G401.6 (cell line): Measurements from ENCODE around the gene GNG2.

Experiments used
- FAIRE-seq: peaks from 2 replicates; lab custom pipeline; 2012; peaks lifted over from hg19 to GRCh38; lab: Jason Lieb, UNC

The GNG2 gene

DNA sequence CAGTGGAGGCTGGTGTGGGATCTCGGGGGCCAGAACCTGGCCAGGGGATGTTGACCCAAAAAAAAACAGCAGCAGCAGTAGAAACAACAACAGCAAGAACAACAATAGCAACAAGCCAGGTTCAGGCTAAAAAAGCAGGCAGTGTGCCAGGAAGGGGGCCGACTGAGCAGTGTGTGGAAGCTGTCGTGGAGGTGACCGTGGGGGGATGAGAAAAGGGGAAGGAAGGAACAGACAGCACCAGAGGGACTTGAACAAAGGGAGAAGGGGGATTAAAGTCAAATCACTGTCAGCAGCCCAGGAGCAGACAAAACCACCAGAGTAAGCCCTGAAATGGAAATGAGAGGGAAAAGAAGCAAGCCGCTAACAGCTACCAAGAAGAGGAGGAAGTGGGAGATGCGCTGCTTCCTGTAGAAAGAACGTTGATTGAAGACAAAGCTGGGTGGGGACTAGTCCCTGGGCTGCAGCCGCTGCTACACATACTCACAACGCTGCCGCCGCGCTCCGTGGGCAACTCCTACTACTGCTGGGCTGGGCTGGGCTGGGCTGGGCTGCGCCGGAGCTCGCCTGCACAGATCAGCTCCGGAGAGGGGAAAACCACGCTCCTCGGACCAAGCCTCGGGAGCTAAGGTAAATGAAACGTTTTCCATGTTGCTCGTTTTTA lies at the start of gene GNG2:
Gene GNG2, plus strand, starts transcription at position 449 of the 661 bp plus-strand sequence. CDS start 90,067 bp downstream, outside the sequence.
- FAIRE-seq = no peak

GRCh38 chr14:51811706-51812105 lies 48.7 kb upstream of the GNG2 start:
- no peak for FAIRE-seq

- FAIRE-seq = no peak
Measured at GRCh38 chr14:51816031-51816430, 44.4 kb upstream of the GNG2 start.

- no peak for FAIRE-seq
Measured at GRCh38 chr14:51817326-51817725, 43.1 kb upstream of the GNG2 start.

DNA sequence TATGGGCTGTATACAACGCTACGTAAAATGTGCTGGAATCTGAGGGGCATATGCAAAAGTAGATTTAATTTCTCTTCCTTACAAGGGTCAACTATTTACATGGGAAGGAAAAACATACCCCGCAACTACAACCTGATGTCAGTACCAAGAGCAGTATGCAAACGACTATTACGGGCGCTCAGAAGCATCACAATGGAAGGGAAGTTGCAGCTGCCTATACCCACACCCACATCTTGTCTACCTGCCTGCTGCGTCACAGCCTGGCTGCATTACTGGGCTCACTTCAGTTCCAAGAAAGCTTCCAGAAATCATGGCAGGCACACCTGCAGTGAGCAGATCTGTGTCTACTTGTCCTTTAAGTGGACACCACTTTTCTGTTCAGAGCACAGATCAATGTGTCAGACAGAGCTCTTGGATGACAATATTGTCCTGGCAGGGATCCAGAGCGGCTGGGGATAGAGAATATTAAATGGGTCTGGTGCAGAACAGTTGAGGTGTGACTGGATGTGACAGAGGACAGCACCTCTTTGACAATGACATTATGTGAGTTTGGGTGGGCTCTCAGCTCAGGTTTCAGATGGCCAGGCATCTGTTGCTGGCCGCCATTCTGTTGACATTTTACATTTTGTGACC lies 41.5 kb upstream of the GNG2 start:
- FAIRE-seq = no peak

- no peak for FAIRE-seq
Measured at GRCh38 chr14:51821822-51822221, 38.6 kb upstream of the GNG2 start.

GRCh38 chr14:51822499-51822898 lies 37.9 kb upstream of the GNG2 start:
- FAIRE-seq = no peak

- no peak for FAIRE-seq
Measured at GRCh38 chr14:51823706-51824105, 36.7 kb upstream of the GNG2 start.

- FAIRE-seq = no peak
Measured at GRCh38 chr14:51824191-51824590, 36.2 kb upstream of the GNG2 start.

DNA sequence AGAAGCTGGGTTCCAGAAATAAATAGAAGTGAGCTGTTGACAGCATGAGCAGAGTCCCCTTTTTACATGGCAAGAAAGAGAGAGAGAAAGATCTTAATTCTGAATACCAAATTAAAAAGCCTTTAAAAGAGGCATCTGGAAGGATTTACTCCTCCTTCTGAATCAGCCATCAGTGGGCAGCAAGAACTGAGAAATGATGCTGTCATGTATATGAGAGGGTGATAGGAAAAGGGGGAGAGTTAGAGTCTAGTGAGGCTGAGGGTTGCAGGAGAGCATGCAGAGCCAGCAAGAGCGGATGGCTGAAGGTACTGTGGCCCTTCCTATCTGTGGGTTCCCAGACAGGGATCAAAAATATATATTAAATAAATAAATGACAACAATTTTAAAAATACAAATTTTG lies 34.5 kb upstream of the GNG2 start:
- no peak for FAIRE-seq

- FAIRE-seq = no peak
Measured at GRCh38 chr14:51828017-51828797, 32.2 kb upstream of the GNG2 start.

- no peak for FAIRE-seq
Measured at GRCh38 chr14:51834240-51834639, 26.2 kb upstream of the GNG2 start.

DNA sequence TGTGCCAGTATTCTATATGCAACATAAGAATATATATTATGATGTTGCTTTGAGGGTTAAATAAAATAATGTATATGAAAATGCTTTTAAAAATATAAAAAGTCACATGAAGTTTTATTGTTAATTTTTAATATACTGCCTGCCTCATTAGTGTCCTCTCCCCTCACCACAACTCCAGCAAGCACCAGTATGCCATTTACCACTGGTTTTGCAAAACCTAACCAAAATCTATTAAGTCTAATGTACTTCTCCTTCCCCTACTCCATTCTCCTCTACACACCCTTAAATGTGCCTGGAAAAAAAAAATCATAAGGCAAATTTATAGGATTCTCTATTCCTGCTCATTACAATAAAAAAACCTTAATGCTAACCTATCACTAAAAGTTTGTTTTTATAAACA lies 24.0 kb upstream of the GNG2 start:
- FAIRE-seq = no peak

DNA sequence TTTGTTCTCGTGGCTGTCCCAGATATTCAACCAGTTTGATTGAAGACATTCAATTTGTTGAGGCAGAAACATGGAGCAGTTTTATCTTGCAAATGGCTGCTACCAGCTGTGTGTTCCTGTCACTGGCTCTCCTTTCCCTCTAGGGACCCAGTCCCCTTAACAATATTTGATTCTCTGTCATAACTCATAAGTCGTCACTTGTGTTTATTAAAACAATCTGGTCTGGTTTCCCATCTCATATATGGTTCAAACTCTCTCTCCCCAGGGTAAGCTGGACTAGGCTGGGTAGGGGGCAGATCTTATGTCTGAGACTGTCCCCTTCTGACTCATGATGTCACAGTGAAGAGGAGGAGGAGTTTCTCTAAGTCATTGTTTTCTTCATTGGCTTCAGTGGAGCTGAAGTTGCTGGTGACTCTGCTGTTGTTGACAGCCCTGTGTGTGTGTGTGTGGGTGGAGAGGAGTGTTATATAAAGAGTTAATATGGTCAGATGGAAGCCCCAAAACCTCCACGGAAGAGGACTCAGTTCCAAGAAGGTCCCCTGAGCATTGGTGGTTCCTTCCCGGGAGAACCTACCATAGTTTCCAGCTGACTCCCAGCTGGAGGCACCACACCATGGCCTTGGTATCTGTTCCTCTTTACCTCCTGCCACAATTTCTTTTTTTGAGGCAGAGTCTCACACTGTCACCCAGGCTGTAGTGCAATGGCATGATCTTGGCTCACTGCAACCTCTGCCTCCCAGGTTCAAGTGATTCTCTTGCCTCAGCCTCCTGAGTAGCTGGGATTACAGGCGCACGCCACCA lies 16.1 kb upstream of the GNG2 start:
- FAIRE-seq = no peak

DNA sequence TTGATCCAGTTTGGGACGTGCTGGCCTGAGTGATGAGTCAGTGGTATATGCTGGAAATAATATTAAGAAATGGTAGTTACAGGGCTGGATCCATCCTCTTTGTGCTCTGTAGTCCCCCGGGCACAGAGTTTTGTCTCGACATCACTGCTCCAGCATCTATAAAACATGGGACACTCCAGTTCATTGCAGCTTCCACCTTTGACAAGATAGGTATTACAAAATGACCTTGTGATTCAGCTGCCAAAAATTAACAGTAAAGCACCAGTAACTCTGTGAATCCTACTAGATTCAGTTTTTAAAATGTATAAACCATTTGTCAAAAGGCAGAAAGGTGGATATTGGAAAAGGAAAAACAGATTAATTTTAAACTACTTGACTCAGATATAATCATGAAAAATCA lies 14.6 kb upstream of the GNG2 start:
- FAIRE-seq = no peak

- FAIRE-seq = no peak
Measured at GRCh38 chr14:51846631-51847488, 13.6 kb upstream of the GNG2 start.

GRCh38 chr14:51847489-51847796 lies 13.0 kb upstream of the GNG2 start:
- FAIRE-seq = no peak

GRCh38 chr14:51848120-51848519 lies 12.3 kb upstream of the GNG2 start:
- no peak for FAIRE-seq

- FAIRE-seq = no peak
Measured at GRCh38 chr14:51849097-51849496, 11.3 kb upstream of the GNG2 start.

GRCh38 chr14:51850651-51851050 lies 9.8 kb upstream of the GNG2 start:
- no peak for FAIRE-seq

DNA sequence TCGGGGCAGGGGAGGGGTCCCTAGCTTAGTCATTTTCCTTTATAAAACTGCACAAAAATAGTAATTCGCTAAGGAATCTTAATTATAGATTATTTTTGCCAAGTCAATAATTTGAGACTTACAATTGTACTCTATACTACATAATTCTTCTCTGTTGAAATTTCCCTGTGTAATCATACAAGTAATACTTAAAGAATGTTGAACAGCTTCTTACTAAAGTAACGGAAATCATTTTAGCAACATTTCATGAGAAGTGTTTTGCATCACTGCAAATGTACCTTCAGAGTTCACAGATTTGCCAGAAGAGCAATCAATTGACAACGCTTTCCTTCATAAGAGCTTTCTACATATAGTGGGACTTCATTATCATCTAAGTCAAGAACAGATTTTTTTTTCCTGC lies 7.9 kb upstream of the GNG2 start:
- FAIRE-seq = no peak

DNA sequence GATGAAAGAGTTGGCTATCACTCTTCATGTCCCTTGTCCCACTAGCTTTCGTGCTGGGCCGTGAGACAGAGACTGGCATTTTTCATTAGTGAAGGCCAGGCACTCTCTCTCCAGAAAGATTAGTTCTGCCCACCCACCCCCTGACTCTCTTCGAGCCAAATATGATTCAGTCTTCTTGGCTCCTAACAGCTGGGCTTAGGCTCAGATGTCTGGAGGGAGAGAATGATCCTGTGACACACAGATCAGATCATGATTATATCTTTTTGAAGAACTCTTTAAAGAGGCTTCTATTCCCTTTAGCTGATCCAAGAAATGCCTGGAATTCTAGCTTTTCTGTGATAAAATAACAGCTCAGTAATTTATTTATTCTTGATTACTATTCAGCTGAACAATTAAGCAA lies 5.2 kb upstream of the GNG2 start:
- no peak for FAIRE-seq
